ENCODE data around the gene CPED1.

The CPED1 gene

GRCh38 chr7:121043314-121044234 lies 55.1 kb downstream of the CPED1 start:
- no peak for TF ChIP-seq CTCF (IDR thresholded peaks at IDR 0.05)

GRCh38 chr7:121045090-121045489 lies 56.6 kb downstream of the CPED1 start:
- TF ChIP-seq CTCF (IDR thresholded peaks at IDR 0.05) = no peak

- TF ChIP-seq CTCF (IDR thresholded peaks at IDR 0.05) = no peak
Observed at GRCh38 chr7:121046009-121046408, 57.5 kb downstream of the CPED1 start.

- no peak for TF ChIP-seq CTCF (IDR thresholded peaks at IDR 0.05)
Observed at GRCh38 chr7:121046893-121047468, 58.5 kb downstream of the CPED1 start.

- TF ChIP-seq CTCF (IDR thresholded peaks at IDR 0.05) = no peak
Observed at GRCh38 chr7:121048195-121048594, 59.7 kb downstream of the CPED1 start.

GRCh38 chr7:121049028-121049791 lies 60.7 kb downstream of the CPED1 start:
- no peak for TF ChIP-seq CTCF (IDR thresholded peaks at IDR 0.05)

- TF ChIP-seq CTCF (IDR thresholded peaks at IDR 0.05) = no peak
Observed at GRCh38 chr7:121049897-121050296, 61.4 kb downstream of the CPED1 start.

Measured in LNCAP (cell line).